ENCODE results near the gene NFIC. TPM values are rescaled to one million over a fixed set of nuclear protein-coding genes. Genes with fewer than 3 reads are reported as not detected.

NFIC gene
- total RNA-seq, 2 experiments from 2014 or later = 11.9 to 12.8 TPM

- Mint-ChIP-seq H3K4me1 (ENCODE audit: low read depth) (no peaks in the 10 kb centered on the region), H3K27ac (no peak overlapping the region), H3K36me3 (ENCODE audit: low read depth) (peaks cover 2% of the 10 kb centered on the region), H3K27me3 (ENCODE audit: low read depth) (no peaks in the 10 kb centered on the region), H3K9me3 (no peaks in the 10 kb centered on the region), H3K4me3 (no peak overlapping the region)
- DNase-seq = no peak
- CTCF ChIA-PET = interaction anchor here (0.6 to 1.3 kb wide), 2 partner anchors 31 to 1911 kb away, joined by 4 to 5 read pairs; no protein-coding TSS in a partner anchor
- intact Hi-C loops (cut with micrococcal nuclease) = no loop called here
Measured at GRCh38 chr19:3459965-3460582, 93.7 kb downstream of the NFIC start.

DNA sequence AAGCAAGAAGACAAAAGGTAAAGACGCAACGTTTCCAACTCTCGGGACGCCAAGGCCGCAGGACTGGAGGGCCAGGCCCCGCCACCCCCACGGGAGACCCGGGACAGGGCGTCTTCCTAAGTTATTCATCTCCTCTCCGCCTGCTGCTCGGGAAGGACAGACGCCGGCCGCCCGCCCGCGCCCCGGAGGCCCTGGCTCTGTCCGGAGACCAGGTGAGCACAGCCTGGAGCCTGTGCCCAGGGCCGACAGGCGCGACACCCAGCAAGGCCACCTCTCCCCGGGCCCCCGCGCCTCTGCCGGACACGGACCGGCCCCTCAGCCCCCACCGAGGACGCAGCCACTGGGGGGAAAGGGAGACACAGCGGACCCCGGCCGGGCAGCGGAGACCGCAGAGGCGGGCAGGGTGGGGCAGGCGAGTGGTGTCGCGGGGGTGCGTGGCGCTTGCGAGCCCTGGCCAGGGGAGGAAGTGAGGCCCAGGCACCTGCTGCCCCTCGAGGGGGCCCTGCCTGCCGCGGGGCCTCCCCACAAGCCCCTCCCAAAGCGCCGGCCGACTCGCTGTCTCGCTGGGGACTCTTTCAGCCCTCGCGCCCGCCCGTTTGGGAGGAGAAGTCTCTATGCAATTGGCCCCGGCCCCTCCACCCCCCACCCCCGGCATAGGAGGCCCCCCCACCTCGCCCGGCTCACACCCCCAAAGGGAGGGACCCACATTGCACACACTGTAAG is 96.8 kb downstream of the NFIC start:
- no peaks in the 10 kb centered on the region for H3K4me1 Mint-ChIP-seq (ENCODE audit: low read depth)
- no peak for DNase-seq
- H3K4me3 Mint-ChIP-seq = no peak overlapping the region
- no peaks in the 10 kb centered on the region for H3K27me3 Mint-ChIP-seq (ENCODE audit: low read depth)
- no peak overlapping the region for H3K27ac Mint-ChIP-seq
- intact Hi-C loops (cut with micrococcal nuclease) = no loop called here
- peaks cover 3% of the 10 kb centered on the region for H3K9me3 Mint-ChIP-seq
- peaks cover 5% of the 10 kb centered on the region for H3K36me3 Mint-ChIP-seq (ENCODE audit: low read depth)
- CTCF ChIA-PET = no interaction called here

- Mint-ChIP-seq H3K4me1 (ENCODE audit: low read depth) (no peaks in the 10 kb centered on the region), H3K9me3 (peaks cover 6% of the 10 kb centered on the region), H3K27me3 (ENCODE audit: low read depth) (no peaks in the 10 kb centered on the region), H3K36me3 (ENCODE audit: low read depth) (peaks cover 5% of the 10 kb centered on the region), H3K27ac (no peak overlapping the region), H3K4me3 (no peak overlapping the region)
- no peak for DNase-seq
- intact Hi-C loops (cut with micrococcal nuclease) = no loop called here
- CTCF ChIA-PET = interaction anchor here (0.6 kb wide), 1 partner anchor 9 kb away, joined by 3 read pairs; no protein-coding TSS in a partner anchor
Measured at GRCh38 chr19:3463714-3464586, 97.6 kb downstream of the NFIC start.

DNA sequence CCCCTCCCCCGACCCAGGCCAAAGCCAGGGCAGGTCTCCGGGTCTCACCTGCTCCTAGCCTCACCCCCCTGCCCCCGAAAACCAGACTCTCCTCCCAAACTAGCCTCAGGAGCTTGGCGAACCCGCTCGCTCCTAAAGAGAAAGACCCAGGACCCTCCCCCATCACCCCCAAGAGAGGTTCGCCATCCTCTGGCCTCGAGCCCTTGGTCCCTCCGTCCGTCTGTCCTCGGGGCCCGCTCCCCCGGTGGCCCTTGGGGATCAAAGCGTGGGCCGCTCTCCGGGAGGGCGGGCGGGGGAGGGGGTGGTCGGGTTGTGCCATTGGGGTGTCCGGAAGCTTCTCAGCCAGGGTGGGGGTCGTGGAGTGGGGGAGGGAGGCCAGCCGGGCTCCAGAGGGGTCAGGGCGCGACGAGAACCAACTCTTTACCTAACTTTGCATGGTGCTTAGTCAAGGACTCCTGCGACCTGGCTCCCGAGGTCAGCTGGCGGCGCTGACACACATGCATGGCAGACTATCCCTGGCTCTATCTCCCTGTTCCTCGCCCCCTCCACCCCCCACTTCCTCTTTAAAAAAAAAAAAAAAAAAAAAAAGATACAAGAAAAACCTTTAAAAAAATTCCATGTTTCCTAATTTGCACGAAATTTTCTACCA is 98.3 kb downstream of the NFIC start:
- Mint-ChIP-seq H3K9me3 (peaks cover 6% of the 10 kb centered on the region), H3K27ac (no peak overlapping the region), H3K27me3 (ENCODE audit: low read depth) (no peaks in the 10 kb centered on the region), H3K36me3 (ENCODE audit: low read depth) (peaks cover 5% of the 10 kb centered on the region), H3K4me1 (ENCODE audit: low read depth) (no peaks in the 10 kb centered on the region), H3K4me3 (no peak overlapping the region)
- intact Hi-C loops (cut with micrococcal nuclease) = no loop called here
- DNase-seq = no peak
- CTCF ChIA-PET = interaction anchor here (0.6 kb wide), 1 partner anchor 8 kb away, joined by 3 read pairs; no protein-coding TSS in a partner anchor

DNA sequence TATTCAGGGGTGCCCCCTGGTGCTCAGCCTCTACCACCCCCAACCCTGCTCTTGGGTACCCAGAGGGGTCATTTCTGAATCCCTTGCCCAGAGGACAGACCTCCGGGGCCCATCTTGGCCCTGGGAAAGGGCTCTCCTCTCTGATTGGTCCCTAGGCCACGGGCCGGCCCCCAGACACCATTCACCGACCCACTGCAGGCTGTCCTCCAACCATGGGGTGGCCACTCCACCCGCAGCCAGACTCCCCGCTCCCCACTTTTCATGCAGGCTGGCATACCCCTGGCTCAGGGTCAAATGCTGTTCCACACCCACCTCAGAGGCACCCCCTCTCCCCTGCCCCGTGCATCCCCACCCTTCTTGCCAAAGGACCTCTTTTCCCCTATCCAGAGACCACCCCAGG is 99.2 kb downstream of the NFIC start:
- CTCF ChIA-PET = no interaction called here
- H3K4me3 Mint-ChIP-seq = no peak overlapping the region
- intact Hi-C loops (cut with micrococcal nuclease) = no loop called here

DNA sequence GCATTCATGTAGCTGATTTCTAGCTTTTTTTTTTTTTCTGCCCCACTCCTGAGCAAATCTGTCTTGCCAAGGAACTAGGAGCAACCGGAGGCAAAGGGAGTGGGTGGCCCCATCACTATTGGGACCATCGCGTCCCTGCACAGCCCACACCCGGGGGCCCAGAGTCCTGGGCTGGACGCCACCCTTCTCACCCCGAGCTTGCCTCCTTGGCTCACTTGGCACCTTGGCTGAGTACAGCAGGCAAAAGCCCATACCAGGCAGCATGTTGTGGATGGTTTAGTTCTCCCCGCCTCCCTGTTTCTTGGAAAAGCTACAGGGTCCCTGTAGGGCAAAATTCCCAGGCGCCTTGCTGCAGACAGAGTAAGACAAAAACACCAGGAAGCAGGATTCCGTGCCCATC is 100.3 kb downstream of the NFIC start:
- CTCF ChIA-PET = interaction anchor here (0.6 to 0.7 kb wide), 3 partner anchors 36 to 220 kb away, joined by 3 read pairs; no protein-coding TSS in a partner anchor
- no peak for DNase-seq
- intact Hi-C loops (cut with micrococcal nuclease) = no loop called here
- Mint-ChIP-seq H3K36me3 (ENCODE audit: low read depth) (peaks cover 5% of the 10 kb centered on the region), H3K27me3 (ENCODE audit: low read depth) (no peaks in the 10 kb centered on the region), H3K4me1 (ENCODE audit: low read depth) (no peaks in the 10 kb centered on the region), H3K9me3 (peaks cover 6% of the 10 kb centered on the region), H3K4me3 (no peak overlapping the region), H3K27ac (no peak overlapping the region)

More for the DNA sequence above, 99.2 kb downstream of the NFIC start:
- DNase-seq = no peak
- Mint-ChIP-seq H3K9me3 (peaks cover 6% of the 10 kb centered on the region), H3K4me1 (ENCODE audit: low read depth) (no peaks in the 10 kb centered on the region), H3K27ac (no peak overlapping the region), H3K27me3 (ENCODE audit: low read depth) (no peaks in the 10 kb centered on the region), H3K36me3 (ENCODE audit: low read depth) (peaks cover 5% of the 10 kb centered on the region)

- Mint-ChIP-seq H3K4me1 (ENCODE audit: low read depth) (no peaks in the 10 kb centered on the region), H3K27ac (no peak overlapping the region), H3K9me3 (peaks cover 6% of the 10 kb centered on the region), H3K27me3 (ENCODE audit: low read depth) (no peaks in the 10 kb centered on the region), H3K36me3 (ENCODE audit: low read depth) (peaks cover 4% of the 10 kb centered on the region), H3K4me3 (no peak overlapping the region)
- intact Hi-C loops (cut with micrococcal nuclease) = no loop called here
- DNase-seq = peak; percentile 34
- CTCF ChIA-PET = no interaction called here
Measured at GRCh38 chr19:3467437-3468198, 101.2 kb downstream of the NFIC start.

DNA sequence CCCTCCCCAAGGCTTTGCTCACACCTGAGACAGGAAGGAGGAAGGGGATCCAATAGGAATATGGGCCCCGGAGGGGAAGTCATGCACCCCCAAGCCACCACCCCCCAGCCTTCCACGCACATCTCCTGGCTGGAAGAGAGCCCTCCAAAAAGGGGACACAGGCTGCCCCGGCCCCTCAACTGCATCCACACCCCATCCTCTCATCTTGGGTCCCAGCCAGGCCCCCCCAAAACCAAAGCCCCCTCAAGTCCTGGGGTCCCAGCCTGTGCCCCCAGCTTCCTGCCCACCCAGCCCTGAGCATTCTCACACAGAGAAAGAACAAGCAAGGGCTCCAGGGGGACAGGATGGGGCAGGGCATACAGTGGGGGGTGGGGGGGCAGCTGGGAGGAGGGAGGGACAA is 101.8 kb downstream of the NFIC start:
- H3K36me3 Mint-ChIP-seq (ENCODE audit: low read depth) = peaks cover 3% of the 10 kb centered on the region
- no peak overlapping the region for H3K4me3 Mint-ChIP-seq
- H3K27me3 Mint-ChIP-seq (ENCODE audit: low read depth) = no peaks in the 10 kb centered on the region
- DNase-seq = no peak
- H3K4me1 Mint-ChIP-seq (ENCODE audit: low read depth) = no peaks in the 10 kb centered on the region
- peaks cover 6% of the 10 kb centered on the region for H3K9me3 Mint-ChIP-seq
- CTCF ChIA-PET = no interaction called here
- intact Hi-C loops (cut with micrococcal nuclease) = no loop called here
- H3K27ac Mint-ChIP-seq = no peak overlapping the region

GRCh38 chr19:3469638-3470499 is 103.5 kb downstream of the NFIC start:
- H3K36me3 Mint-ChIP-seq (ENCODE audit: low read depth) = peaks cover 3% of the 10 kb centered on the region
- no peaks in the 10 kb centered on the region for H3K27me3 Mint-ChIP-seq (ENCODE audit: low read depth)
- CTCF ChIA-PET = interaction anchor here (0.7 to 1.9 kb wide), 6 partner anchors 9 to 165 kb away, joined by 3 to 5 read pairs (median 3); no protein-coding TSS in a partner anchor
- H3K4me3 Mint-ChIP-seq = no peak overlapping the region
- intact Hi-C loops (cut with micrococcal nuclease) = loop anchor here (5.0 kb wide), 1 partner anchor 163 kb away; no protein-coding TSS in a partner anchor
- H3K9me3 Mint-ChIP-seq = peaks cover 6% of the 10 kb centered on the region
- no peak for DNase-seq
- H3K27ac Mint-ChIP-seq = no peak overlapping the region
- no peaks in the 10 kb centered on the region for H3K4me1 Mint-ChIP-seq (ENCODE audit: low read depth)

- Mint-ChIP-seq H3K9me3 (peaks cover 6% of the 10 kb centered on the region), H3K4me3 (no peak overlapping the region), H3K27me3 (ENCODE audit: low read depth) (no peaks in the 10 kb centered on the region), H3K36me3 (ENCODE audit: low read depth) (peaks cover 3% of the 10 kb centered on the region), H3K27ac (no peak overlapping the region), H3K4me1 (ENCODE audit: low read depth) (no peaks in the 10 kb centered on the region)
- no peak for DNase-seq
- intact Hi-C loops (cut with micrococcal nuclease) = loop anchor here (5.0 kb wide), 1 partner anchor 163 kb away; no protein-coding TSS in a partner anchor
- CTCF ChIA-PET = interaction anchor here (0.6 to 1.9 kb wide), 10 partner anchors 9 to 516 kb away, joined by 3 to 6 read pairs (median 3); no protein-coding TSS in a partner anchor
Measured at GRCh38 chr19:3470500-3471128, 104.2 kb downstream of the NFIC start.
